ENCODE data around the gene TATDN2.
"Not testable (repeated sequence)": the region's sequence is repeated elsewhere in the genome, so short reads cannot be mapped to it uniquely, and the experiment has no call there.

Gene TATDN2

GRCh38 chr3:10268116-10268515 lies 19.9 kb downstream of the TATDN2 start:
- no peak for DNase-seq (ENCODE audit: low spot score)

DNA sequence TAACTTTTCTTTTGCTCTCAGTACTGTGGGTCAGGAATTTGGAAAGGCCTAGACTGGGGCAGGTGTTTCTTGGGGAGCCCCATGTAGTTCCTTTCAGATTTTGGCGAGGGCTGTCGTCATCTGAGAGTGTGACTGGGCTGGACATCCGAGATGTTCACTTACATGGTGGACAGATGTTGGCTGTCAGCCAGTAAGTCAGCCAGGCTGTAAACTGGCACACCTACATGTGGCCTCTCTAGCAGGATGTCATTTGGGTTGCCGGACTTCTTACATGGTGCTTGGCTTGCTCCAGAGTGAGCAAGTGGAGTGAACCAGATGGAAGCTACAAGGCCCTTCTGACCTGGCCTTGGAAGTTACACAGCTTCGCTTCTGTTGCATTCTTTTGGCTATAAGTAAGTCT lies 20.7 kb downstream of the TATDN2 start:
- no peak for DNase-seq (ENCODE audit: low spot score)

- no peak for DNase-seq (ENCODE audit: low spot score)
Measured at GRCh38 chr3:10269443-10269842, 21.2 kb downstream of the TATDN2 start.

- not testable (repeated sequence) for DNase-seq (ENCODE audit: low spot score)
Measured at GRCh38 chr3:10272476-10272875, 24.2 kb downstream of the TATDN2 start.

- DNase-seq (ENCODE audit: low spot score) = no peak
Measured at GRCh38 chr3:10272977-10273376, 24.7 kb downstream of the TATDN2 start.

GRCh38 chr3:10273702-10274305 lies 25.5 kb downstream of the TATDN2 start:
- DNase-seq (ENCODE audit: low spot score) = no peak

- no peak for DNase-seq (ENCODE audit: low spot score)
Measured at GRCh38 chr3:10274601-10275000, 26.3 kb downstream of the TATDN2 start.

- DNase-seq (ENCODE audit: low spot score) = no peak
Measured at GRCh38 chr3:10277115-10277625, 28.9 kb downstream of the TATDN2 start.

GRCh38 chr3:10278501-10278900 lies 30.2 kb downstream of the TATDN2 start:
- DNase-seq (ENCODE audit: low spot score) = no peak

DNA sequence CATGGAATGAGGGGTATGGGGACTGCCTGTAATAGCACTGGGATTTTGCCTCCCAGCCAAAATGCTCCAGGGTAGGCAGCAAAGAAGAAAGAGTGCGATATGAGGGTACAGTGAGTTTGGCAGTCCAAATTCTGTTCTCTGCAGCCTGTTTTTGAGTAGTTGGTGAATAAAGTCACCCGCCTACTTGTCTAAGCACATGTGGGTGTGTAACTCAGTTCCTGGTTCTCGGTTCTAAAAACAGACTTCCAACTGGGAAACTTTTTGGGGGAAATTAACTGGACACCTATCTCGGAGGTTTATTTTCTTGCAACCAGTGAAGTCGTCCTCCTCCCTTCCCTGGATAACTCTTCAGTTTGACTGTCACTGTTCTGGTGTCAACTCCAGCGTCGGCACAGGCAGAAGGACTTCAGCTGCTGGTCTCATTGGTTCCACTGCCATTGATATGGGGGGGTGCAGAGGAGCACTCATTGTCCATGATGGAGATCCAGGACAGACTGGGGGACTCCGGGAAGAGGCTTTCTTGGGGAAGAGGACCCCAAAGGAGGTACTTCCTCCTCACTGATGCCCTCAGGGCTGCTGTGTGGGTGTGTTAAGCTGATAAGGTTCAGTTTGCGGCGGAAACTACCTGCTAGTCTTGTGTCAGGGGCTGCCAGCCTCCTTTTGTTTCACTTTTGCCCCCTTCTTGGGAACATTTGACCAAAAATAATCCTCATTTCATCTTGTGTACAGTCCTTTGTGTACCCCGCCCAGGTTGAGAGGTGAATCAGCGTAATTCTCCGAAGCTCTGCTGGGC lies 31.3 kb downstream of the TATDN2 start:
- no peak for DNase-seq (ENCODE audit: low spot score)

- no peak for DNase-seq (ENCODE audit: low spot score)
Measured at GRCh38 chr3:10280177-10280529, 31.9 kb downstream of the TATDN2 start.

DNA sequence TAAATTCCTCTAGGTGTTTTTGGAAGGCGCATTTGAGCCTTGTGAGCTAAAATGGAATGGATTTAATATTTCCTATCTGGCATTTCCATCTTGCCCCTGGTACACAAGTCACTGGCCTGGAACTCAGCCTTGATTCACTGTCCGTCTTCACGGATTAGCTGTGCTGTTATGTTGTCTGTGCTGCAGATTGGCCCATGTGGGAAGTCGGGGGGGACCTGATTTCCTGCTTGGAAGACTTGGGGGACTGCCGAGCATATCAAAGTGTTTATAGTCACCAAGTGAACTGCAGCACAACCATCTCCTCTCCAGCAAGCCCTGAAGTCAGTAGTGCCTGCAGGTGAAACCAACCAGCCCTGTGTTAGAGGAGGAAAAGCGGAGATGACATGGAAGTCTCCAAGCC lies 32.3 kb downstream of the TATDN2 start:
- DNase-seq (ENCODE audit: low spot score) = no peak

DNA sequence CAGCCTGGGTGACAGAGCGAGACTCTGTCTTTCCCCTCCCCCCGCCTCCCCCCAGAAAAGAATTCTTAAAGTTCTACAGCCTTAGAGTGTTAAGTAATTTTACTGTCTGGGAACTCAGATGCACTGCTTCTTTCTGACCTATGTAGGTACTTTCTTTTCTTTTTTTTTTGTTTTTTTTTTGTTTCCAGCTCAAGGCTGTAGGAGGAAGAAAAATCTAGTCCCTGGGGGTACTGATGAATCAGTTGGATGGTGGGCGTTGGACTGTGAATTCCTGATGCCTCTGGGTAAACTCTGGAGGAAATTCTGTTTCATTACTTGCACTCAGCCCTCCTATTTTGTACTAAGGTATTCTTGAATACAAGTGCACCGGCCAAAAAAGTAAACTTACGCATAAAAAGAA lies 33.7 kb downstream of the TATDN2 start:
- no peak for DNase-seq (ENCODE audit: low spot score)

GRCh38 chr3:10283638-10284037 lies 35.4 kb downstream of the TATDN2 start:
- DNase-seq (ENCODE audit: low spot score) = peak; percentile 49

DNA sequence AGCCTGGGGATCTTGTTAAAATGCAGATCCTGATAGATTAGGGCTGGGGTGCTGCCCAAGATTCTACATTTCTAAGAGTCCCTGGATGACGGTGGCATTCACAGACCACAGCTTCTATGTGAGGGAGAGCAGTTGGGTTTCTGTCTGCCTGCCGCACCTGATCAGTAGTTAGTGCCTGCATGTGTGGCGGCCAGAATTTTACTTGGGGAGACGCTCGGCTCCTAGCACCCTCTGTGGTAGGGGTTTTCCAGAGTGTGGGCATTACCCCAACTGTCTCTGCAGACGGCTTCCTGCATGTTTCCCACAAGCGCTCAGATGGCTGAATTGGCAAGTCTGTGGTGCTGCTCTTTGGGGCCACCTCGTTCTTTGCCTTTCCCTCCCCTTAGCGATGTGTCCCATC lies 36.2 kb downstream of the TATDN2 start:
- DNase-seq (ENCODE audit: low spot score) = no peak

DNA sequence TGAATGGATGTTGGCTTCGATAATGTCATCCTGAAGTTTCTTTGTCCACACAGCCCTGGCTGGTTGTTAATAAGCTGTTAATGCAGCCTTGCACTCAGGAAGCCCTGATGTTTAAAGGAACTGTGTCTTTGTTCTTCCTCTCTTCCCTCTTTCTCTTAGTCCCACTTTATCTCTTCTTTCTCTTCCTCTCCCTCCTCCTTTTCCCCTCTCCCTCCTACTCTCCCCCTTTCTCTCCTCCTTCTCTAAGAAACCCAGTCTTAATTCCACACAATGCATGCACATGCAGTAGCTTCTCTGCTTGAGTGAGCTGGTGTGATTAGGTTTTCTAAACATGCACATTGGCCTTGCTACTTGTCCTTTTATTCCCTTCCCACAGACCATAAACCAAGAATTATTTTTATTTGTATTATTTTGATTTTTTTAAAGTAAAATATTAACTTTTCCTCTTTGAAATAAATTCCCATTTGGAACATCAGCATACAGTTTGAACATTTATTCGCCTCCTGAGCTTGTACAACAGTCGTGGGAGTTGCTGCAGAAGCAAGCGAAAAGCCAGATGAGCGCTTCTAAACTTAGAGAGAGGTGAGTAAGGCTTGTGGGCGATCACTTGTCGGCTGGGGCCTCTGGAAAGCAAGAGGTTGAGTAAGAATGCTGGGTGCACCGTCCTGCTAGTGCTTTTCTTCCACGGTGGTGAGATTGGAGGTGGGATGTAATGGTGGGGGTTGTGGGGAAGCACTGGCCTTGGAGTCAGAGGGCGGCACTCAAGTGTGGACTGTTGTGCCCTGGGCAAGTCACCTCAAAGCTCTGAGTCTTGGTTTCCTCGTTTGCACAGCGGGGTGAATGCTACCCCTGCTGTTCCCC lies 37.2 kb downstream of the TATDN2 start:
- DNase-seq (ENCODE audit: low spot score) = peak; percentile 85

GRCh38 chr3:10286133-10286524 lies 37.9 kb downstream of the TATDN2 start:
- DNase-seq (ENCODE audit: low spot score) = no peak

- peak; percentile 43 for DNase-seq (ENCODE audit: low spot score)
Measured at GRCh38 chr3:10286596-10287295, 38.5 kb downstream of the TATDN2 start.

GRCh38 chr3:10287936-10288574 lies 39.8 kb downstream of the TATDN2 start:
- no peak for DNase-seq (ENCODE audit: low spot score)

DNA sequence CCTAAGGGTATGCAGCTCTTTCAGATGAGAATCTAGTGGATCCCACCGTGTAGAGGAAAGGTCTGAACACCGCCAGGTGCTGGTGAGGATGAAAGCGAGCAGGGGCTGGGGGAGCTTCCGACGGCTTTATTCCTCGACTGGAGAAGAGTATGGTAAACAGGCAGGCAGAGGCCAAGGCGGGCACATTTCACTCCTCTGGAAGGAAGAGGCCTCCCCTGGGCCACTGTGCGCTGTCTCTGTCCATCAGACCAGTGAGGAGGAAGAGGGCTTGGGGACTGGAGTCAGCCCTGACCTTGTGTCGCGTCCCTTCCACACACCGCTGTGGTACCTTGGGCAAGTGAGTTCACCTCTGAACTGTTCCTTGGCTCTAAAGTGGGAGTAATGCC lies 40.3 kb downstream of the TATDN2 start:
- DNase-seq (ENCODE audit: low spot score) = no peak

DNA sequence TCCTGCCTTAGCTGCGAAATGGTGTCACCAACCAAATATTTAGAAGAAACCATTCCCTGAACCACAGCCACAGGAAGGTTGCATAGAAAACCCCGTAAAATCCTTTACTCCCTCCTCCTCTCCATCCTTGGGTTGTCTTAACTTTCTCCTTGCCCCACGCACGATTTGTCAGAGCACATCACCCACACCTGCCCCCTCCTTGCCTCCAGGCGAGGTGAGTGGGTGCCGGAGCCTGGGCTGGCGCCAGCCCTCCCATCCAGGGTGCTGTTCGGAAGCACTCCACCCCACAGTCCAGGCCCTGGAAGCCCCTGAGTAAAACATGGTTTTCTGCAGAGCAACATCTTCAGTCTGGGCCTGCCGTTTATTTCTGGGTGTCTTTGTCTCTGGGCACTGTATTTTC lies 40.8 kb downstream of the TATDN2 start:
- DNase-seq (ENCODE audit: low spot score) = peak; percentile 57

Measured in putamen (tissue), 1 donor.